Skin epidermis (tissue), 12 donors: Measurements from ENCODE around the gene COL25A1.
A peak's percentile ranks its signal among the peaks of the same experiment; 100 is the strongest.
"Not testable (repeated sequence)": the region's sequence is repeated elsewhere in the genome, so short reads cannot be mapped to it uniquely, and the experiment has no call there.

Experiments used
- H3K27ac ChIP-seq, 21 experiments: fragments of 200-600 bp; sonication (generic) in 11 of 21; one replicate each; pipeline ENCODE4 v1.5.0; 2020; ENCODE audit warnings: mild to moderate bottlenecking in 3 of 21, inconsistent platforms in 2 of 21, moderate library complexity in 2 of 21
- H3K4me3 ChIP-seq, 7 experiments: fragments of 200-600 bp; sonication (generic) in 2 of 7; one replicate each; pipeline ENCODE4 v1.5.0; 2020; ENCODE audit warnings: inconsistent platforms in 2 of 7, mild to moderate bottlenecking in 2 of 7, moderate library complexity in 1 of 7

The COL25A1 gene

GRCh38 chr4:109078724-109079123 lies 223.7 kb downstream of the COL25A1 start:
- H3K27ac ChIP-seq: no peak overlapping the region
- H3K4me3 ChIP-seq: no peak overlapping the region

- Histone ChIP-seq H3K4me3 (no peak overlapping the region), H3K27ac (no peak overlapping the region)
Observed at GRCh38 chr4:109077505-109077904, 225.0 kb downstream of the COL25A1 start.

GRCh38 chr4:109076709-109077108 lies 225.7 kb downstream of the COL25A1 start:
- H3K27ac ChIP-seq, H3K4me3 ChIP-seq: not testable (repeated sequence)

- Histone ChIP-seq H3K27ac (no peak overlapping the region), H3K4me3 (no peak overlapping the region)
Observed at GRCh38 chr4:109075621-109076020, 226.8 kb downstream of the COL25A1 start.

- Histone ChIP-seq H3K4me3 (no peak overlapping the region), H3K27ac (no peak overlapping the region)
Observed at GRCh38 chr4:109072595-109072994, 229.9 kb downstream of the COL25A1 start.

- not testable (repeated sequence) for H3K27ac ChIP-seq, H3K4me3 ChIP-seq
Observed at GRCh38 chr4:109070677-109071076, 231.8 kb downstream of the COL25A1 start.

GRCh38 chr4:109067508-109068235 lies 234.8 kb downstream of the COL25A1 start:
- no peak overlapping the region for H3K4me3 ChIP-seq
- H3K27ac ChIP-seq: peak overlapping the region in 1 of 21 experiments; percentile 21

GRCh38 chr4:109065006-109065405 lies 237.5 kb downstream of the COL25A1 start:
- H3K27ac ChIP-seq: no peak overlapping the region
- no peak overlapping the region for H3K4me3 ChIP-seq

GRCh38 chr4:109053257-109053656 lies 249.2 kb downstream of the COL25A1 start:
- Histone ChIP-seq H3K27ac (no peak overlapping the region), H3K4me3 (no peak overlapping the region)

- no peak overlapping the region for H3K4me3 ChIP-seq
- H3K27ac ChIP-seq: no peak overlapping the region
Observed at GRCh38 chr4:109052821-109053220, 249.6 kb downstream of the COL25A1 start.

- Histone ChIP-seq H3K27ac (no peak overlapping the region), H3K4me3 (no peak overlapping the region)
Observed at GRCh38 chr4:109051054-109051453, 251.4 kb downstream of the COL25A1 start.

GRCh38 chr4:109049926-109050325 lies 252.5 kb downstream of the COL25A1 start:
- no peak overlapping the region for H3K4me3 ChIP-seq
- H3K27ac ChIP-seq: no peak overlapping the region

- peak overlapping the region in 7 of 21 experiments; percentile 7 to 65 (median 48) for H3K27ac ChIP-seq
- H3K4me3 ChIP-seq: peak overlapping the region in 1 of 7 experiments; percentile 8
Observed at GRCh38 chr4:109046471-109047201, 255.8 kb downstream of the COL25A1 start.

GRCh38 chr4:109044431-109044830 lies 258.0 kb downstream of the COL25A1 start:
- H3K4me3 ChIP-seq: no peak overlapping the region
- H3K27ac ChIP-seq: no peak overlapping the region

- H3K27ac ChIP-seq: no peak overlapping the region
- no peak overlapping the region for H3K4me3 ChIP-seq
Observed at GRCh38 chr4:109043286-109043685, 259.2 kb downstream of the COL25A1 start.

GRCh38 chr4:109041463-109042360 lies 260.7 kb downstream of the COL25A1 start:
- H3K4me3 ChIP-seq: no peak overlapping the region
- no peak overlapping the region for H3K27ac ChIP-seq

GRCh38 chr4:109040441-109040840 lies 262.0 kb downstream of the COL25A1 start:
- no peak overlapping the region for H3K27ac ChIP-seq
- no peak overlapping the region for H3K4me3 ChIP-seq

- H3K27ac ChIP-seq: no peak overlapping the region
- no peak overlapping the region for H3K4me3 ChIP-seq
Observed at GRCh38 chr4:109037026-109037425, 265.4 kb downstream of the COL25A1 start.

- no peak overlapping the region for H3K27ac ChIP-seq
- H3K4me3 ChIP-seq: no peak overlapping the region
Observed at GRCh38 chr4:109033993-109034392, 268.5 kb downstream of the COL25A1 start.

GRCh38 chr4:109032671-109033070 lies 269.8 kb downstream of the COL25A1 start:
- H3K27ac ChIP-seq: no peak overlapping the region

More at GRCh38 chr4:109032671-109033070, 269.8 kb downstream of the COL25A1 start:
- no peak overlapping the region for H3K4me3 ChIP-seq
